Neutrophil (primary cell): Measurements from ENCODE around the gene CR2.

Experiments
- H3K27ac ChIP-seq: fragments of 200-600 bp; sonication (generic); 2 replicates; pipeline ENCODE4 v1.5.1; 2016; ENCODE audit warnings: mild to moderate bottlenecking, moderate library complexity
- H3K27me3 ChIP-seq: fragments of 200-600 bp; sonication (generic); 2 replicates; pipeline ENCODE4 v1.6.0; 2016; ENCODE audit warnings: mild to moderate bottlenecking
- H3K36me3 ChIP-seq: fragments of 200-600 bp; sonication (generic); 2 replicates; pipeline ENCODE4 v1.5.1; 2017
- H3K4me1 ChIP-seq, 2 experiments: fragments of 200-600 bp in 1 of 2; sonication (generic) in 1 of 2; 1 replicate in 1 of 2; 2 replicates in 1 of 2; pipeline versions ENCODE4 v1.5.1 to v1.6.1; 2013 to 2016; ENCODE audit warnings: low read depth in 1 of 2, low read length in 1 of 2, mild to moderate bottlenecking in 1 of 2, moderate library complexity in 1 of 2; ENCODE audit not compliant: control insufficient read depth in 1 of 2, insufficient read depth in 1 of 2
- H3K4me3 ChIP-seq, 2 experiments: fragments of 200-600 bp in 1 of 2; sonication (generic) in 1 of 2; 1 replicate in 1 of 2; 2 replicates in 1 of 2; pipeline ENCODE4 v1.5.1; 2013 to 2016; ENCODE audit warnings: low read depth in 1 of 2, low read length in 1 of 2, mild to moderate bottlenecking in 1 of 2, moderate library complexity in 1 of 2
- H3K9me3 ChIP-seq: fragments of 200-600 bp; sonication (generic); 2 replicates; pipeline ENCODE4 v1.5.1; 2016
- CTCF ChIP-seq: fragments of 200-600 bp; sonication (generic); IDR thresholded peaks from 2 replicates; pipeline ENCODE4 v1.5.1; 2016; ENCODE audit warnings: antibody characterized with exemption

Gene CR2

GRCh38 chr1:207463021-207463420 lies 8.9 kb downstream of the CR2 start:
- peaks cover 20% of the 10 kb centered on the region for H3K27me3 ChIP-seq
- no peak for TF ChIP-seq CTCF
- H3K27ac ChIP-seq, result no peak overlapping the region
- no peaks in the 10 kb centered on the region for H3K4me1 ChIP-seq
- no peak overlapping the region for H3K4me3 ChIP-seq
- no peaks in the 10 kb centered on the region for H3K36me3 ChIP-seq
- no peaks in the 10 kb centered on the region for H3K9me3 ChIP-seq

DNA sequence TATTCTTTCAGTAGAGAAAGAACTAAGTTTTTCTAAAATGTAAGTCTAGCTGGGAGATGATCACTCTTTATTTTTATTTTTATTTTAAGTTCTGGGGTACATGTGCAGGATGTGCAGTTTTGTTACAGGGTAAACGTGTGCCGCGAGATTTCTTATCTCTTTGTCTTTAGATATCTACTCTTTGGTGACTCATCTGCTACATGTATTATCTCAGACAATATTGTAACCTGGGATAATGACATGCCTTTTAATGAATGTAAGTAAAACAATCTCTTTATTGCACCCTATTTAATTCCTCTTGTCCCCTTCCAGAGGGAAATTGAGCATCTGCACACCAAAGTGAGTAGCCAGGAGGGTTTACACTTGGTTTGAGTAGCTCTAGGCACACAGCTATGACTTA lies 9.4 kb downstream of the CR2 start:
- Histone ChIP-seq H3K27me3 (peaks cover 18% of the 10 kb centered on the region), H3K36me3 (no peaks in the 10 kb centered on the region), H3K27ac (no peak overlapping the region), H3K4me1 (no peaks in the 10 kb centered on the region), H3K4me3 (no peak overlapping the region), H3K9me3 (no peaks in the 10 kb centered on the region)
- TF ChIP-seq CTCF, result no peak

DNA sequence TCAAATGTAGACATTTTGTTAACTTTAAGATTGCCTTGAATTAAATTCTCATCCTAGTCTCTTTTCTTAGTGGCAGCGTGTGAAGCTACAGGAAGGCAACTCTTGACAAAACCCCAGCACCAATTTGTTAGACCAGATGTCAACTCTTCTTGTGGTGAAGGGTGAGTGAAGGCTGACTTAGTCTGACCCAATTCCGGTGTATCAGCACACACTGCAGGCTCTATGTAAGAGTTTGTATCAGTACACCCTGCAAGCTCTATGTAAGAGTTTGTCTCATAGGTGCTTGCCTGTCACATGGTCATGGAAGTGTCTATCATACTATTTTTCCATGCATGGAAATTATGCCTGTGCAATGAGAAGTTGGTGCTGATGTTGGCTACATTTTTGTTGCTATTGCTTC lies 16.8 kb downstream of the CR2 start:
- H3K27me3 ChIP-seq, result peaks cover 10% of the 10 kb centered on the region
- no peaks in the 10 kb centered on the region for H3K9me3 ChIP-seq
- no peaks in the 10 kb centered on the region for H3K36me3 ChIP-seq
- no peak overlapping the region for H3K27ac ChIP-seq
- TF ChIP-seq CTCF, result no peak
- no peak overlapping the region for H3K4me3 ChIP-seq
- no peaks in the 10 kb centered on the region for H3K4me1 ChIP-seq

DNA sequence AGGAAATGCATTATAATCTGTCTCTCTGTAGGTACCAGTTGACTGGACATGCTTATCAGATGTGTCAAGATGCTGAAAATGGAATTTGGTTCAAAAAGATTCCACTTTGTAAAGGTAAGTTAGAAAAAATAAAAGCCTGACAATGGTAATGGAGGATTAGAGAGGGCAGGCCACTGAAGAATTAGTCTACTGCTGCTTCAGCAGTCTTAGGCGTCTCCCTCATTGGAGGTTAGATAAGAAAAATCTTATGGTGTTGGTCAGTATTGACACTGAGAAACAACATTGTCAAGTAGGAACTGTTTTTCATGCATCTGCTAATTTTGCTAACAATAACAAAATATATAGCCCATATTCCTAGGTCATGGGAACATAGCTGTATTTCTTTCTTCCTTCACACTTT lies 20.1 kb downstream of the CR2 start:
- no peak for TF ChIP-seq CTCF
- Histone ChIP-seq H3K36me3 (no peaks in the 10 kb centered on the region), H3K27ac (no peak overlapping the region), H3K4me3 (no peak overlapping the region), H3K9me3 (no peaks in the 10 kb centered on the region), H3K4me1 (no peaks in the 10 kb centered on the region), H3K27me3 (peaks cover 5% of the 10 kb centered on the region)

- no peaks in the 10 kb centered on the region for H3K9me3 ChIP-seq
- TF ChIP-seq CTCF, result no peak
- no peaks in the 10 kb centered on the region for H3K4me1 ChIP-seq
- no peaks in the 10 kb centered on the region for H3K27me3 ChIP-seq
- H3K4me3 ChIP-seq, result no peak overlapping the region
- no peaks in the 10 kb centered on the region for H3K36me3 ChIP-seq
- H3K27ac ChIP-seq, result no peak overlapping the region
Measured at GRCh38 chr1:207486198-207486597, 32.1 kb downstream of the CR2 start.

- TF ChIP-seq CTCF, result no peak
- Histone ChIP-seq H3K4me1 (no peaks in the 10 kb centered on the region), H3K27ac (no peak overlapping the region), H3K4me3 (no peak overlapping the region), H3K9me3 (no peaks in the 10 kb centered on the region), H3K36me3 (no peaks in the 10 kb centered on the region), H3K27me3 (no peaks in the 10 kb centered on the region)
Measured at GRCh38 chr1:207487636-207488035, 33.5 kb downstream of the CR2 start.
